Parathyroid adenoma (tissue), 2 donors: ENCODE measurements around the gene NUDT9.

Experiments used
- H2AFZ ChIP-seq: fragments of 300-600 bp; sonication (generic); one replicate; pipeline ENCODE4 v1.7.0; 2017; ENCODE audit warnings: antibody characterized with exemption, mild to moderate bottlenecking
- H3K27ac ChIP-seq: fragments of 300-600 bp; sonication (generic); one replicate; pipeline ENCODE4 v1.7.0; 2017
- H3K27me3 ChIP-seq: fragments of 300-600 bp; sonication (generic); one replicate; pipeline ENCODE4 v1.7.0; 2017; ENCODE audit warnings: low read length; ENCODE audit not compliant: control insufficient read depth, insufficient read depth
- H3K36me3 ChIP-seq: fragments of 300-600 bp; sonication (generic); one replicate; pipeline ENCODE4 v1.7.0; 2017; ENCODE audit warnings: low read length; ENCODE audit not compliant: control insufficient read depth, insufficient read depth
- H3K4me1 ChIP-seq: fragments of 300-600 bp; sonication (generic); one replicate; pipeline ENCODE4 v1.7.0; 2017; ENCODE audit warnings: control low read depth
- H3K4me2 ChIP-seq: fragments of 300-600 bp; sonication (generic); one replicate; pipeline ENCODE4 v1.7.0; 2017; ENCODE audit warnings: low read length
- H3K4me3 ChIP-seq: fragments of 300-600 bp; sonication (generic); one replicate; pipeline ENCODE4 v1.7.0; 2017; ENCODE audit warnings: low read depth, low read length
- H3K79me2 ChIP-seq: fragments of 300-600 bp; sonication (generic); one replicate; pipeline ENCODE4 v1.7.0; 2017; ENCODE audit warnings: control low read depth
- H3K9ac ChIP-seq: fragments of 300-600 bp; sonication (generic); one replicate; pipeline ENCODE4 v1.7.0; 2017; ENCODE audit warnings: mild to moderate bottlenecking
- H3K9me3 ChIP-seq: fragments of 300-600 bp; sonication (generic); one replicate; pipeline ENCODE4 v1.7.0; 2017; ENCODE audit warnings: low read length; ENCODE audit not compliant: control insufficient read depth
- TF ChIP-seq, protein P1 (sequence below): fragments of 300-600 bp; sonication (generic); IDR thresholded peaks from one replicate; pipeline ENCODE4 v1.7.0; 2017; ENCODE audit warnings: antibody characterized with exemption, mild to moderate bottlenecking
- donor health status: primary hyperparathyroidism.

Gene NUDT9

DNA sequence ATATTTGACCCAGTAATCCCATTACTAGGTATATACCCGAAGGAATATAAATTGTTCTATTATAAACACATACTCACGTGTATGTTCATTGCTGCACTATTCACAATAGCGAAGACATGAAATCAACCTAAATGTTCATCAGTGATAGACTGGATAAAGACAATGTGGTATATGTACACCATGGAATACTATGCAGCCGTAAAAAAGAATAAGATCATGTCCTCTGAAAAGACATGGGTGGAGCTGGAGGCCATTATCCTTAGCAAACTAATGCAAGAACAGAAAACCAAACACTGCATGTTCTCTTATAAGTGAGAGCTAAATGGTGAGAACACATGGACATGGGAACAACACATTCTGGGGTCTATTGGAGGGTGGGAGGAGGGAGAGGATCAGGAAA lies 36.5 kb downstream of the NUDT9 start:
- Histone ChIP-seq H3K9me3 (no peaks in the 10 kb centered on the region), H3K27ac (no peak overlapping the region), H3K36me3 (no peaks in the 10 kb centered on the region), H3K27me3 (no peaks in the 10 kb centered on the region), H3K79me2 (no peaks in the 10 kb centered on the region), H3K4me3 (no peak overlapping the region), H2AFZ (no peak overlapping the region), H3K4me1 (no peaks in the 10 kb centered on the region), H3K4me2 (no peak overlapping the region), H3K9ac (no peak overlapping the region)
- TF ChIP-seq, protein P1, sequence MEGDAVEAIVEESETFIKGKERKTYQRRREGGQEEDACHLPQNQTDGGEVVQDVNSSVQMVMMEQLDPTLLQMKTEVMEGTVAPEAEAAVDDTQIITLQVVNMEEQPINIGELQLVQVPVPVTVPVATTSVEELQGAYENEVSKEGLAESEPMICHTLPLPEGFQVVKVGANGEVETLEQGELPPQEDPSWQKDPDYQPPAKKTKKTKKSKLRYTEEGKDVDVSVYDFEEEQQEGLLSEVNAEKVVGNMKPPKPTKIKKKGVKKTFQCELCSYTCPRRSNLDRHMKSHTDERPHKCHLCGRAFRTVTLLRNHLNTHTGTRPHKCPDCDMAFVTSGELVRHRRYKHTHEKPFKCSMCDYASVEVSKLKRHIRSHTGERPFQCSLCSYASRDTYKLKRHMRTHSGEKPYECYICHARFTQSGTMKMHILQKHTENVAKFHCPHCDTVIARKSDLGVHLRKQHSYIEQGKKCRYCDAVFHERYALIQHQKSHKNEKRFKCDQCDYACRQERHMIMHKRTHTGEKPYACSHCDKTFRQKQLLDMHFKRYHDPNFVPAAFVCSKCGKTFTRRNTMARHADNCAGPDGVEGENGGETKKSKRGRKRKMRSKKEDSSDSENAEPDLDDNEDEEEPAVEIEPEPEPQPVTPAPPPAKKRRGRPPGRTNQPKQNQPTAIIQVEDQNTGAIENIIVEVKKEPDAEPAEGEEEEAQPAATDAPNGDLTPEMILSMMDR = no peak

DNA sequence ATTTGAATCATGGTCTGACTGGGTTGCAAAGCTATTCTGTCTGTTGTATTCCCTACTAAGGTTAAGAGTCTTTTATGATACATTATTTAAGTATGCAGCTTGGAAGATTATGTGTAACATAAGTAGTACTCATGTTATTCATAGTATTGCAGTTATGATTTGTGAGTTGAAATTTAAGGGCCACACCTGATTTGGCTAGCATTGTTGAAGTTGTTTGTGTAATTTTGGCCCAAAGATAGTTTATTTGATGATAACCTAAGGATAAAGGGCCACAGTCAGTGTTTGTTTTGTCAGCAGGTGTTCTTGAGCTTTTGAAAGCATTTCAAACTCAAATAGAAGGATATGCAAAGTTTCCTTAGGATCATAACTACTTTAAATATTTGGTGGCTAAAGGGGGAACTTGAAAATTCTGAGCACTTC lies 38.9 kb downstream of the NUDT9 start:
- Histone ChIP-seq H2AFZ (no peak overlapping the region), H3K79me2 (no peaks in the 10 kb centered on the region), H3K4me2 (no peak overlapping the region), H3K27ac (no peak overlapping the region), H3K36me3 (no peaks in the 10 kb centered on the region), H3K4me1 (no peaks in the 10 kb centered on the region), H3K4me3 (no peak overlapping the region), H3K9ac (no peak overlapping the region), H3K27me3 (no peaks in the 10 kb centered on the region), H3K9me3 (no peaks in the 10 kb centered on the region)
- TF ChIP-seq, protein P1 = no peak

DNA sequence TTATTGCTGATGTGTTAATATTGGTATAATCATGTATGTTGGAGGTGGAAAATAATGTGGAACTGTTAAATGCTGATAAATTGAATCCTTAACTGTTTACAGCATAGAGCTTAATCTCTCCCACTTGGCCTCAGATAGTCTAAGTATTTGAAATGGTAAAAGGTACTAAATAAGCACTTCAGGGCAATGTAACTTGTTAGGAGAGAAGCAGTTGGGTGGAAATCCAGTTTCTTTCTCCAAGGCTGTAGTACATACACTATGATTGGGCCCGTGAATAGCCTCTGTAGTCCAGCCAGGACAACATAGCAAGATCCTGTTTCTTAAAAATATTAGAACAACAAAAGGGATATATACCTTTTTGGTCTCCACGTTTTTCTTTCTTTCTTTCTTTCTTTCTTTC lies 39.7 kb downstream of the NUDT9 start:
- Histone ChIP-seq H3K79me2 (no peaks in the 10 kb centered on the region), H3K4me2 (no peak overlapping the region), H3K4me3 (no peak overlapping the region), H2AFZ (no peak overlapping the region), H3K27me3 (no peaks in the 10 kb centered on the region), H3K27ac (no peak overlapping the region), H3K36me3 (no peaks in the 10 kb centered on the region), H3K9ac (no peak overlapping the region), H3K4me1 (no peaks in the 10 kb centered on the region), H3K9me3 (no peaks in the 10 kb centered on the region)
- TF ChIP-seq, protein P1 = no peak

DNA sequence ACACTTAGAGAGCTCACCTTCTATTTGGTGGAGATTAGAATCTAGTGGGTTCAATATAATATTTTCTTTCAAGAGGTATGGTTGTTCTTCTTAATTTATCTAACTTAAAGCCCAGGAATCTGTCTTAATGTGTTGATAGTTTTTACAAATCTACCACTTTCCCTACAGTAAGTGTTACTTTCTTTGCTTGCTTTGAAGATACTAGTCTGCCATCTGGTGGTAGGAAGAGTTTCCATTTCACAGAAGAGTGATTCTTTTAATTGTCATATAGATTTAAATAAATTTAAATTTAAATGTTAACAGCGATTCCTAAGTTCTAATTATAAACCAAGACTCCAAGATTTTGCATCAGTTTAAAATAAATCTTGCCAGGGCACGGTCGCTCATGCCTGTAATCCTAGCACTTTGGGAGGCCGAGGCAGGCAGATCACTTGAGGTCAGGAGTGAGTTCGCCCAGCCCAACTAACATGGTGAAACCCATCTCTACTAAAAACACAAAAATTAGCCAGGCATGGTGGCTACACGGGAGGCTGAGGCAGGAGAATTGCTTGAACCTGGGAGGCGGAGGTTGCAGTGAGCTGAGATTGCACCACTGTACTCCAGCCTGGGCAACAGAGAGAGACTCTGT lies 43.5 kb downstream of the NUDT9 start:
- H3K4me3 ChIP-seq = no peak overlapping the region
- H3K9me3 ChIP-seq = no peaks in the 10 kb centered on the region
- H3K4me2 ChIP-seq = no peak overlapping the region
- no peaks in the 10 kb centered on the region for H3K79me2 ChIP-seq
- H3K27me3 ChIP-seq = no peaks in the 10 kb centered on the region
- no peak overlapping the region for H3K27ac ChIP-seq
- H3K9ac ChIP-seq = no peak overlapping the region
- no peak overlapping the region for H2AFZ ChIP-seq
- H3K4me1 ChIP-seq = no peaks in the 10 kb centered on the region
- H3K36me3 ChIP-seq = no peaks in the 10 kb centered on the region
- TF ChIP-seq, protein P1 = peak; percentile 43

DNA sequence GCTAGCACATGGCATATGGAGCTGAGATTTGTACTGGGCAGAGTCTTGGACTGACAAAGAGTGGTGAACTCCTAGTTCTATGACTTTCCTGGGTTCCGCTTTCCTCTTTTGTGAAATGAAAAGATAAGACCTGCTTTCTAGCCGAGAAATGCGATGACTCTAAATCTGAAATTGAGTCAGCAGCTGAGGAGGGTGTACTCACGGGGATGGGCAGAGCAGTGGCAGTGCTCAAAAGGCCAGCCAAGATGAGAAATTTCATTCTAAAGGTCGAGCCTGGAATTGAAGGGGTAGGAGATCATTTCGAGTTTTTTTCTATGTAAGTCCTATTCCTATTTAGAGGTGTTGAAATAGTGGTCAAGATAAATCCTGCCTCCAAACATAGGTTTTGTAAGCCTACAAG lies 47.0 kb downstream of the NUDT9 start:
- Histone ChIP-seq H3K4me1 (no peaks in the 10 kb centered on the region), H3K9ac (no peak overlapping the region), H3K4me3 (no peak overlapping the region), H3K9me3 (no peaks in the 10 kb centered on the region), H2AFZ (no peak overlapping the region), H3K27ac (no peak overlapping the region), H3K27me3 (no peaks in the 10 kb centered on the region), H3K79me2 (no peaks in the 10 kb centered on the region), H3K4me2 (no peak overlapping the region), H3K36me3 (no peaks in the 10 kb centered on the region)
- TF ChIP-seq, protein P1 = no peak
